Measurements from ENCODE around the gene PPIF. TPM values are rescaled to one million over a fixed set of nuclear protein-coding genes. Genes with fewer than 3 reads are reported as not detected.
A peak's percentile ranks its signal among the peaks of the same experiment; 100 is the strongest.

Gene PPIF
- total and polyA plus RNA-seq, 2 of the 4 experiments (the other 2 are of a cell fraction): 29.2 to 130 TPM

DNA sequence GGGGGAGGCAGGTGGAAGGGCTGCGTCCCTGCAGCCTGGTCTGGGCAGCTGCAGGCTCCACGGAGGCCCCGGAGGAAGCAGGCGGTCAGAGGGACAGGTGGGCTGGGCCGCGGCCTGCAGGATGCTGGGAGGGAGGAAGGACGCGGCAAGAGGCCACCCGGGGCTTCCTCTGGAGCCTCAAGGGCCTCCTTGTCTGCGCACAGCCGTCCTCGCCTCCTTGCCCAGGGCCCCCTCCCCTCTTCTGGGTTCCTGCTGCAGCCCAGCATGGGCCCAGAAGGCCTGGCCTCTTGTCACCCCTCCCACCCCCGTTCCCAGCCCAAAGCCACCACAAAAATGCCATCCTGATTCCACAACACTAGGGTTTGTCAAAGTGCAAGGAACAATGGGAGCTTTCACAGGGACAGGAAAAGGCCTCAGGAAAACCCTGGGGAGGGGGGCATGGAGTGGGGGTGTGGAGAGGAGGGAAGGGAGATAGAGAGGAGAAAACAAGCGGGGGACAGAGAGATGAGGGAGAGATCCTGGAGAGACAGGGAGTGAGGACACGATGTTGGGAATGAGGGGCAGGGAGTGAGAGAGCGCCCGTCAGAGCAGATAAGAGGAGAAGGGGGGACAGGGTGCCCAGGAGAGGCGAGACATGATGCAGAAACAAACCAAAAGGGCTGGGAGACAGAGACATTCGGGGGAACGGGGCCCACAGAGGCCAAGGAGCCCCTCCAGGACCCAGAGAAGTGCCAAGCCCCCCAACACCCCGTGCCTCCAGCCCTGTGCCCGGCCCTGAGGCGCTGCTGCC is 56.4 kb downstream of the PPIF start:
- intact Hi-C loops (cut with micrococcal nuclease): no loop called here
- CTCF ChIA-PET: no interaction called here

More for the DNA sequence above, 56.4 kb downstream of the PPIF start:
- no peak for TF ChIP-seq CEBPB (IDR thresholded peaks at IDR 0.05; ENCODE audit: low read depth, low read length)
- TF ChIP-seq RFX5 (IDR thresholded peaks at IDR 0.05; ENCODE audit: low read depth, low read length): no peak
- no peak for TF ChIP-seq SMC3 (IDR thresholded peaks at IDR 0.05; ENCODE audit: low read depth, low read length)
- TF ChIP-seq RAD21 (IDR thresholded peaks at IDR 0.05; ENCODE audit: low read length): no peak
- TF ChIP-seq MAFK (IDR thresholded peaks at IDR 0.05; ENCODE audit: low read depth, low read length): no peak
- TF ChIP-seq, protein P1, sequence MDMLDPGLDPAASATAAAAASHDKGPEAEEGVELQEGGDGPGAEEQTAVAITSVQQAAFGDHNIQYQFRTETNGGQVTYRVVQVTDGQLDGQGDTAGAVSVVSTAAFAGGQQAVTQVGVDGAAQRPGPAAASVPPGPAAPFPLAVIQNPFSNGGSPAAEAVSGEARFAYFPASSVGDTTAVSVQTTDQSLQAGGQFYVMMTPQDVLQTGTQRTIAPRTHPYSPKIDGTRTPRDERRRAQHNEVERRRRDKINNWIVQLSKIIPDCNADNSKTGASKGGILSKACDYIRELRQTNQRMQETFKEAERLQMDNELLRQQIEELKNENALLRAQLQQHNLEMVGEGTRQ (IDR thresholded peaks at IDR 0.05; ENCODE audit: low read depth, low read length): no peak
- TF ChIP-seq CHD1 (IDR thresholded peaks at IDR 0.05; ENCODE audit: low read depth, low read length): no peak
- no peak for TF ChIP-seq FOS (IDR thresholded peaks at IDR 0.05; ENCODE audit: low read depth, low read length)
- TF ChIP-seq, protein P2, sequence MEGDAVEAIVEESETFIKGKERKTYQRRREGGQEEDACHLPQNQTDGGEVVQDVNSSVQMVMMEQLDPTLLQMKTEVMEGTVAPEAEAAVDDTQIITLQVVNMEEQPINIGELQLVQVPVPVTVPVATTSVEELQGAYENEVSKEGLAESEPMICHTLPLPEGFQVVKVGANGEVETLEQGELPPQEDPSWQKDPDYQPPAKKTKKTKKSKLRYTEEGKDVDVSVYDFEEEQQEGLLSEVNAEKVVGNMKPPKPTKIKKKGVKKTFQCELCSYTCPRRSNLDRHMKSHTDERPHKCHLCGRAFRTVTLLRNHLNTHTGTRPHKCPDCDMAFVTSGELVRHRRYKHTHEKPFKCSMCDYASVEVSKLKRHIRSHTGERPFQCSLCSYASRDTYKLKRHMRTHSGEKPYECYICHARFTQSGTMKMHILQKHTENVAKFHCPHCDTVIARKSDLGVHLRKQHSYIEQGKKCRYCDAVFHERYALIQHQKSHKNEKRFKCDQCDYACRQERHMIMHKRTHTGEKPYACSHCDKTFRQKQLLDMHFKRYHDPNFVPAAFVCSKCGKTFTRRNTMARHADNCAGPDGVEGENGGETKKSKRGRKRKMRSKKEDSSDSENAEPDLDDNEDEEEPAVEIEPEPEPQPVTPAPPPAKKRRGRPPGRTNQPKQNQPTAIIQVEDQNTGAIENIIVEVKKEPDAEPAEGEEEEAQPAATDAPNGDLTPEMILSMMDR (conservative IDR thresholded peaks at IDR 0.05; ENCODE audit: low read depth, low read length): no peak
- TF ChIP-seq POLR2A (IDR thresholded peaks at IDR 0.05; ENCODE audit: low read depth, low read length): no peak
- TF ChIP-seq, protein P3, sequence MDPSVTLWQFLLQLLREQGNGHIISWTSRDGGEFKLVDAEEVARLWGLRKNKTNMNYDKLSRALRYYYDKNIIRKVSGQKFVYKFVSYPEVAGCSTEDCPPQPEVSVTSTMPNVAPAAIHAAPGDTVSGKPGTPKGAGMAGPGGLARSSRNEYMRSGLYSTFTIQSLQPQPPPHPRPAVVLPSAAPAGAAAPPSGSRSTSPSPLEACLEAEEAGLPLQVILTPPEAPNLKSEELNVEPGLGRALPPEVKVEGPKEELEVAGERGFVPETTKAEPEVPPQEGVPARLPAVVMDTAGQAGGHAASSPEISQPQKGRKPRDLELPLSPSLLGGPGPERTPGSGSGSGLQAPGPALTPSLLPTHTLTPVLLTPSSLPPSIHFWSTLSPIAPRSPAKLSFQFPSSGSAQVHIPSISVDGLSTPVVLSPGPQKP (IDR thresholded peaks at IDR 0.05; ENCODE audit: borderline replicate concordance, low read depth, low read length): no peak
- Histone ChIP-seq H3K9me1 (ENCODE audit: insufficient read depth, low read length) (peaks cover 51% of the 10 kb centered on the region), H3K36me3 (ENCODE audit: control insufficient read depth, insufficient read depth, low read length) (peaks cover 32% of the 10 kb centered on the region), H3K18ac (ENCODE audit: low read depth, low read length) (peak overlapping the region; percentile 10; the same call in 1 of the 2 replicates), H4K20me1 (ENCODE audit: insufficient read depth, low read length) (peaks cover 41% of the 10 kb centered on the region), H2BK20ac (ENCODE audit: low read depth, low read length) (no peak overlapping the region; the same call in 1 of the 2 replicates), H2AK9ac (replicated peaks; ENCODE audit: low read depth, low read length, poor library complexity) (peak overlapping the region; percentile 94), H4K91ac (ENCODE audit: insufficient read depth, low read depth, low read length) (peak overlapping the region; percentile 63), H3K56ac (ENCODE audit: extremely low read depth, insufficient read depth, low read length) (no peak overlapping the region), H3K79me1 (ENCODE audit: low read depth in 1 of 2, low read length in 2 of 2) (peaks cover 42 to 85% of the 10 kb centered on the region in 2 experiments), H3K14ac (replicated peaks; ENCODE audit: low read depth, low read length) (peak overlapping the region; percentile 84), H3K23ac (ENCODE audit: low read depth, low read length) (peak overlapping the region; percentile 35), H3K9me3 (ENCODE audit: control insufficient read depth, insufficient read depth, low read length) (no peaks in the 10 kb centered on the region), H3K9ac (ENCODE audit: low read depth, low read length) (peak overlapping the region; percentile 13; the same call in 1 of the 2 replicates), H3K4me3 (ENCODE audit: insufficient read depth, low read depth, low read length) (no peak overlapping the region), H4K5ac (ENCODE audit: low read depth, low read length) (peak overlapping the region; percentile 35; the same call in 1 of the 2 replicates), H2AK5ac (ENCODE audit: low read depth, low read length) (peak overlapping the region; percentile 79; the same call in 1 of the 2 replicates), H2BK15ac (ENCODE audit: low read depth, low read length) (no peak overlapping the region), H4K8ac (ENCODE audit: low read depth in 2 of 2, low read length in 2 of 2) (peak overlapping the region in 1 of 2 experiments; percentile 81; a peak in 2 of 4 replicates), H3K4ac (ENCODE audit: low read depth, low read length) (peak overlapping the region; percentile 74), H2BK5ac (ENCODE audit: low read depth, low read length, poor library complexity, severe bottlenecking) (peak overlapping the region; percentile 5), H2BK120ac (ENCODE audit: low read depth, low read length) (peak overlapping the region; percentile 51), H3K4me1 (ENCODE audit: control insufficient read depth, insufficient read depth, low read length) (peaks cover 73% of the 10 kb centered on the region), H2AFZ (replicated peaks; ENCODE audit: low read length, poor library complexity) (peak overlapping the region; percentile 61), H3K27me3 (ENCODE audit: control insufficient read depth, insufficient read depth, low read length) (no peaks in the 10 kb centered on the region), H3K27ac (ENCODE audit: insufficient read depth, low read length) (peak overlapping the region; percentile 50; the same call in 1 of the 2 replicates), H3K4me2 (ENCODE audit: low read depth, low read length) (peak overlapping the region; percentile 3; the same call in 1 of the 2 replicates)
- dilution Hi-C loops (cut with HindIII; ENCODE audit: low sequenced_read_pairs, unreplicated experiment) (no loop called here), in situ Hi-C loops (cut with MboI; ENCODE audit: low sequenced_read_pairs) (no loop called here)
- 30% methylated on average over 7 of the region's 23 CpGs; no CpG with 5 or more reads in 1 of the 2 experiments for WGBS, 2 experiments (ENCODE audit: extremely low coverage in 2 of 2, insufficient read length in 1 of 2)
- DNase-seq (no peak), ATAC-seq (ENCODE audit: low read depth) (no peak)
- BruUV-seq (replicated peaks): no TSS peak
- POLR2A ChIA-PET (ENCODE audit: unreplicated experiment): no interaction called here
